SH-SY5Y (cell line): Measurements from ENCODE around the gene PPA1.

ENCODE experiments used
- GATA2 ChIP-seq: IDR thresholded peaks from 2 replicates; pipeline ENCODE4 v1.6.1; 2011; ENCODE audit warnings: mild to moderate bottlenecking, low read depth, low read length
- GATA3 ChIP-seq: IDR thresholded peaks from 2 replicates; pipeline ENCODE4 v1.6.1; 2011; ENCODE audit warnings: low read depth, mild to moderate bottlenecking, low read length, moderate library complexity

DNA sequence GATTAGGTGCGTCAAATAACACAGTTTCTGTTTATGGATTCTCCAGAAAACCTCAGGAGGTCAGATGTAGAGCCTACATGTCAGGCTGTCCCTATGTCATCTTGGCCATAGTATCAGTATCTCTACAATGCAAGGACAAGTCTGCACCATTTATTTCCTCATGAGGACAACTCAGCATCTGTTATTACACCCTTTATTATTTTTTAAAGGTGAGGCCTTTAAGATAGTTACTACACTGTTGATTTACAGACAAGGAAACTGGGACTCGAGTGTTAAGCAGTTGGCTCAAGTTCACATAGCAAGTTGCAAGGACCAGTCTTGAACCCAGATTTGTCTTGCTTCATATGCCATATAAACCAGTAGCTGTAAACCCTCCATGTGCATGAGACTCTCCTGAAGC, 23.2 kb upstream of the PPA1 start:
- no peak for TF ChIP-seq GATA3
- TF ChIP-seq GATA2: no peak
